HUES6 (cell line): ENCODE data around the gene TEAD1.

Experiments used
- H3K27ac ChIP-seq: 2 replicates; pipeline ENCODE4 v1.7.0; 2013; ENCODE audit warnings: low read depth, mild to moderate bottlenecking, low read length, inconsistent platforms
- H3K27me3 ChIP-seq: 2 replicates; pipeline ENCODE4 v1.6.1; 2013; ENCODE audit warnings: low read length; ENCODE audit not compliant: control insufficient read depth, insufficient read depth
- H3K36me3 ChIP-seq: 2 replicates; pipeline ENCODE4 v1.6.1; 2013; ENCODE audit warnings: low read length; ENCODE audit not compliant: control insufficient read depth, insufficient read depth
- H3K4me1 ChIP-seq: 2 replicates; pipeline ENCODE4 v1.6.1; 2013; ENCODE audit warnings: low read length; ENCODE audit not compliant: control insufficient read depth, insufficient read depth
- H3K4me3 ChIP-seq: 2 replicates; pipeline ENCODE4 v1.5.1; 2013; ENCODE audit warnings: low read depth, low read length
- H3K9ac ChIP-seq: one replicate; pipeline ENCODE4 v1.6.1; 2013; ENCODE audit warnings: mild to moderate bottlenecking, low read length
- H3K9me3 ChIP-seq: 2 replicates; pipeline ENCODE4 v1.6.1; 2013; ENCODE audit warnings: low read depth, low read length; ENCODE audit not compliant: control insufficient read depth, insufficient read depth

Gene TEAD1

GRCh38 chr11:12773591-12773990, 99.4 kb downstream of the TEAD1 start:
- H3K9me3 ChIP-seq, result no peaks in the 10 kb centered on the region
- peaks cover 5% of the 10 kb centered on the region for H3K36me3 ChIP-seq
- peaks cover 42% of the 10 kb centered on the region for H3K4me1 ChIP-seq
- H3K9ac ChIP-seq, result no peak overlapping the region
- no peak overlapping the region for H3K4me3 ChIP-seq
- no peak overlapping the region for H3K27ac ChIP-seq
- H3K27me3 ChIP-seq, result no peaks in the 10 kb centered on the region

DNA sequence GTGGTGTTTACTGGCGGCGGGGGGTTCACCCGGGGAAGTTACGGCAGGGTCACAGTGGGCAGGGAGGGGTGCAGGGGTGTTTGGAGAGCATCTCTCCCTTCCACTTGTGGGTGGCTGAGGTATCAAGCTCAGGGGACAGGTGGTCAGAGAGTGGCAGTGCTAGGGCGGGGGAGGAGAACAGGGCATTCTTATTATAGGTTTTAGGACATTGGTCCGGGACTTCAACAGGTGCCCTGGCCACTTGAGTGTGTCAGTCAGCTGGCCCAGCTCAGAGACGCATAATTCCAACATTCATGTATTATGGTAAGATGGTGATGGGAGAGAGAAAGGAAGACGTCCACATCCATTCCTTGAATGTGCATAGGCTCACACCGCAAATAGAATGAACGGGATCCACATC, 101.7 kb downstream of the TEAD1 start:
- H3K27ac ChIP-seq, result no peak overlapping the region
- peaks cover 21% of the 10 kb centered on the region for H3K4me1 ChIP-seq

GRCh38 chr11:12777208-12777874, 103.1 kb downstream of the TEAD1 start:
- Histone ChIP-seq H3K27ac (no peak overlapping the region), H3K4me3 (no peak overlapping the region), H3K36me3 (peaks cover 5% of the 10 kb centered on the region; the same call in 1 of the 2 replicates), H3K27me3 (no peaks in the 10 kb centered on the region), H3K4me1 (peaks cover 16% of the 10 kb centered on the region), H3K9me3 (no peaks in the 10 kb centered on the region), H3K9ac (no peak overlapping the region)

More for the DNA sequence above, 101.7 kb downstream of the TEAD1 start:
- Histone ChIP-seq H3K4me3 (no peak overlapping the region), H3K9me3 (no peaks in the 10 kb centered on the region), H3K27me3 (no peaks in the 10 kb centered on the region), H3K9ac (no peak overlapping the region), H3K36me3 (peaks cover 5% of the 10 kb centered on the region; the same call in 1 of the 2 replicates)

DNA sequence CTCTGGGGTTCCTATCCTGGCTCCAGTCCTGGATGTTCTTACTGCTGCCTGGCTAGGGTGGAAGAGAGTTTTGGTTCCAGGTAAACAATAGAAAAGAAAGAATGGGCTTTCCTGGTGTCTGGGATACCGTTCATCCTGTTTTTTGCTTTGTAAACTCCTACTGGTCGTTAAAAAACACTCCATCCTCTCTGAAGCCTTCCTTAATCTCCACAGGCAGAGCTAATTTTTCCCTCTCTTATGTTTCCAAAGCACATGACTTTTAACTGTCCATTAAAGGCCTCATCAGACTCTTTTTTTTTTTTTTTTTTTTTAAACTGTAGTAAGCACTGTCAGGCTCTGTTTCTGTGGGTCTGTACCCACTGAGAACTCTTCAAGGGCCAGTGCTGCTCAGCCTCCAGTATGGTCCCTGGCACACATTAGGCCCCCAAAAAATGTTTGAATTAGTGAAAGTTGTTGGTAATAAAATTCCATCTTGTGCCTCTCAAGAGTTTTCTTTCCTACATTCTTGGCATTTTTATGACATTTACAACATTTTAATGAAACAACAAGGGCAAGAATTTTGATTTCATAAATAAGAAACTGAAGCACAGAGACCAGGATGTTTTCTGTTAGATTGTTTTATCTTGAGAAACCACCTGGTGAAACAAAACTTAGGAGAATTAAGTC, 104.2 kb downstream of the TEAD1 start:
- Histone ChIP-seq H3K4me1 (peaks cover 7% of the 10 kb centered on the region), H3K36me3 (0 out of 2 replicates have a peak, but pooled peaks cover 5% of the 10 kb centered on the region), H3K9me3 (no peaks in the 10 kb centered on the region), H3K9ac (no peak overlapping the region), H3K27me3 (no peaks in the 10 kb centered on the region), H3K27ac (no peak overlapping the region), H3K4me3 (no peak overlapping the region)

GRCh38 chr11:12783765-12784164, 109.5 kb downstream of the TEAD1 start:
- no peaks in the 10 kb centered on the region for H3K27me3 ChIP-seq
- peaks cover 19% of the 10 kb centered on the region; the same call in 1 of the 2 replicates for H3K4me1 ChIP-seq
- H3K27ac ChIP-seq, result no peak overlapping the region
- no peak overlapping the region for H3K4me3 ChIP-seq
- 0 out of 2 replicates have a peak, but pooled peaks cover 3% of the 10 kb centered on the region for H3K36me3 ChIP-seq
- H3K9ac ChIP-seq, result no peak overlapping the region
- H3K9me3 ChIP-seq, result no peaks in the 10 kb centered on the region

DNA sequence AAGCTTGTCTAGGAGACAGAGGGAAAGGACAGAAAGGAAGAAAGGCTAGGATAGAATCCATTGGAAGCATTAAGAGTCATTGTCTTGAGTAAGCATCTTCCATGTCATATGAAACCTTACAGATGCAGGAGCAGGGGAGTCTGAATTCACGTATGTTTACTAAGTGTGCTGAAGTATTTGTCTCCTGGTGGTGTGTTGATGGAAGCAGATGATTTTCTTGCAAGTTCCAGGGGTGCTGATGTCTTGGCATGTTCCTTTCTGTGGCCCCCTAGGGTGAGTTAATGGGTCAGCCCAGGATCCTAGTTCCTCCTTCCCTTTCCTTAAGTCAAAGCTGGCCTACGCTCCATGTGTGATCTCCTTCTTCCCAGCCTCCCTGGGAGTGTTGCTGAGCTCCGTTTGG, 110.2 kb downstream of the TEAD1 start:
- H3K4me3 ChIP-seq, result no peak overlapping the region
- no peak overlapping the region for H3K27ac ChIP-seq
- H3K27me3 ChIP-seq, result no peaks in the 10 kb centered on the region
- 0 out of 2 replicates have a peak, but pooled peaks cover 3% of the 10 kb centered on the region for H3K36me3 ChIP-seq
- no peaks in the 10 kb centered on the region for H3K9me3 ChIP-seq
- H3K9ac ChIP-seq, result no peak overlapping the region
- H3K4me1 ChIP-seq, result peaks cover 21% of the 10 kb centered on the region; the same call in 1 of the 2 replicates

GRCh38 chr11:12784987-12785386, 110.8 kb downstream of the TEAD1 start:
- 0 out of 2 replicates have a peak, but pooled peaks cover 3% of the 10 kb centered on the region for H3K36me3 ChIP-seq
- no peaks in the 10 kb centered on the region for H3K27me3 ChIP-seq
- no peak overlapping the region for H3K4me3 ChIP-seq
- no peak overlapping the region for H3K9ac ChIP-seq
- peaks cover 26% of the 10 kb centered on the region; the same call in 1 of the 2 replicates for H3K4me1 ChIP-seq
- no peaks in the 10 kb centered on the region for H3K9me3 ChIP-seq
- no peak overlapping the region for H3K27ac ChIP-seq

DNA sequence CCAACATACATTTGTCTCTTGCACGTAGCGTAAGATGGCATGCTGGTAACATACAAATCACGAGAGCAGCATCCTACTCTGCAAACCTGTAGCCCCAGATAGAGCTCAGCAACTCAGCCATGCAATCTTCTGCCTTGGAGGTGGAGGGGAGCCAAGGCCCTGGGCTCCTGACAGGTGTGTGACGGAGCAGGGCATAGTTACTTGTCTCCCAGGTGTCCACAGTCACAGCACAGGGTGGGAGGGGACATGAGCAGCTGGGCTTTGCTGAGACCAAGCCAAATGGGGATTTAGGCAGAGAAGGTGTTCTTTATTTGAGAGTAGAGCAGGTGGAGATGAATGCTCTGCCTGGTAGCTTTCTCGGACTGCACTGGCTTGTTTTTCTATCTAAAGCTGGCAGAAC, 111.7 kb downstream of the TEAD1 start:
- no peaks in the 10 kb centered on the region for H3K27me3 ChIP-seq
- H3K4me3 ChIP-seq, result no peak overlapping the region
- H3K9me3 ChIP-seq, result no peaks in the 10 kb centered on the region
- H3K4me1 ChIP-seq, result peaks cover 34% of the 10 kb centered on the region; the same call in 1 of the 2 replicates
- no peak overlapping the region for H3K9ac ChIP-seq
- H3K36me3 ChIP-seq, result 0 out of 2 replicates have a peak, but pooled peaks cover 3% of the 10 kb centered on the region
- no peak overlapping the region for H3K27ac ChIP-seq

GRCh38 chr11:12786450-12786849, 112.2 kb downstream of the TEAD1 start:
- H3K27me3 ChIP-seq, result no peaks in the 10 kb centered on the region
- no peak overlapping the region for H3K4me3 ChIP-seq
- H3K9me3 ChIP-seq, result no peaks in the 10 kb centered on the region
- H3K36me3 ChIP-seq, result 0 out of 2 replicates have a peak, but pooled peaks cover 3% of the 10 kb centered on the region
- H3K27ac ChIP-seq, result no peak overlapping the region
- H3K4me1 ChIP-seq, result peaks cover 39% of the 10 kb centered on the region; the same call in 1 of the 2 replicates
- H3K9ac ChIP-seq, result no peak overlapping the region

- H3K27ac ChIP-seq, result no peak overlapping the region
- H3K36me3 ChIP-seq, result 0 out of 2 replicates have a peak, but pooled peaks cover 3% of the 10 kb centered on the region
- H3K27me3 ChIP-seq, result no peaks in the 10 kb centered on the region
- H3K9me3 ChIP-seq, result no peaks in the 10 kb centered on the region
- no peak overlapping the region for H3K4me3 ChIP-seq
- no peak overlapping the region for H3K9ac ChIP-seq
- peaks cover 40% of the 10 kb centered on the region; the same call in 1 of the 2 replicates for H3K4me1 ChIP-seq
Measured at GRCh38 chr11:12786891-12787290, 112.7 kb downstream of the TEAD1 start.

GRCh38 chr11:12787847-12788246, 113.6 kb downstream of the TEAD1 start:
- Histone ChIP-seq H3K27ac (no peak overlapping the region), H3K36me3 (0 out of 2 replicates have a peak, but pooled peaks cover 3% of the 10 kb centered on the region), H3K4me1 (peaks cover 40% of the 10 kb centered on the region; the same call in 1 of the 2 replicates), H3K9ac (no peak overlapping the region), H3K4me3 (no peak overlapping the region), H3K9me3 (no peaks in the 10 kb centered on the region), H3K27me3 (no peaks in the 10 kb centered on the region)
